Neural progenitor cell (in vitro differentiated cells): ENCODE measurements around the gene SEC16B. TPM values are rescaled to one million over a fixed set of nuclear protein-coding genes. Genes with fewer than 3 reads are reported as not detected.

ENCODE experiments used
- DNase-seq: peaks from one replicate; pipeline ENCODE4 v3.0.0-alpha.2; 2016; ENCODE audit warnings: low spot score
- H2AFZ ChIP-seq: fragments of 200-600 bp; sonication (generic); replicated peaks from 2 replicates; pipeline ENCODE4 v1.6.1; 2016; ENCODE audit warnings: antibody characterized with exemption
- H3F3A ChIP-seq: fragments of 200-600 bp; sonication (generic); 2 replicates; pipeline ENCODE4 v1.6.1; 2016; ENCODE audit warnings: antibody characterized with exemption, low read depth
- H3K27ac ChIP-seq: fragments of 200-600 bp; sonication (generic); 2 replicates; pipeline ENCODE4 v1.5.1; 2016; ENCODE audit warnings: mild to moderate bottlenecking
- H3K27me3 ChIP-seq: fragments of 200-600 bp; sonication (generic); 2 replicates; pipeline ENCODE4 v1.6.1; 2016; ENCODE audit warnings: mild to moderate bottlenecking, moderate library complexity
- H3K36me3 ChIP-seq: fragments of 200-600 bp; sonication (generic); 2 replicates; pipeline ENCODE4 v1.5.1; 2016
- H3K4me1 ChIP-seq: fragments of 200-600 bp; sonication (generic); 2 replicates; pipeline ENCODE4 v1.6.1; 2016; ENCODE audit warnings: mixed run types
- H3K4me2 ChIP-seq: fragments of 200-600 bp; sonication (generic); 2 replicates; pipeline ENCODE4 v1.6.1; 2016
- H3K4me3 ChIP-seq: fragments of 200-600 bp; sonication (generic); 2 replicates; pipeline ENCODE4 v1.5.1; 2016
- H3K79me2 ChIP-seq: fragments of 200-600 bp; sonication (generic); 2 replicates; pipeline ENCODE4 v1.6.1; 2016; ENCODE audit warnings: low read depth
- H3K9ac ChIP-seq: fragments of 200-600 bp; sonication (generic); 2 replicates; pipeline ENCODE4 v1.6.1; 2016
- H3K9me3 ChIP-seq: fragments of 200-600 bp; sonication (generic); 2 replicates; pipeline ENCODE4 v1.5.1; 2016; ENCODE audit warnings: low read depth
- H4K20me1 ChIP-seq: fragments of 200-600 bp; sonication (generic); 2 replicates; pipeline ENCODE4 v1.6.1; 2016; ENCODE audit warnings: low read depth
- H3K27ac Mint-ChIP-seq: 3 replicates; pipeline ENCODE4 v1.8.0; 2021; ENCODE audit warnings: mixed read lengths
- H3K27me3 Mint-ChIP-seq: 2 replicates; pipeline ENCODE4 v1.8.0; 2022; ENCODE audit warnings: low read depth, mild to moderate bottlenecking, inconsistent platforms, moderate library complexity, mixed read lengths; ENCODE audit not compliant: insufficient read depth
- H3K36me3 Mint-ChIP-seq: 3 replicates; pipeline ENCODE4 v1.8.0; 2021; ENCODE audit warnings: mixed read lengths
- H3K4me1 Mint-ChIP-seq: 3 replicates; pipeline ENCODE4 v1.8.0; 2021; ENCODE audit warnings: mixed read lengths
- H3K4me3 Mint-ChIP-seq: 3 replicates; pipeline ENCODE4 v1.8.0; 2021; ENCODE audit warnings: mild to moderate bottlenecking, moderate library complexity, mixed read lengths
- H3K9me3 Mint-ChIP-seq: 3 replicates; pipeline ENCODE4 v1.8.0; 2020; ENCODE audit warnings: mixed read lengths
- EZH2 ChIP-seq: fragments of 200-600 bp; sonication (generic); IDR thresholded peaks from 2 replicates; pipeline ENCODE4 v1.6.1; 2017; ENCODE audit warnings: antibody characterized with exemption, mild to moderate bottlenecking, moderate library complexity
- EZH2phosphoT487 ChIP-seq: fragments of 200-600 bp; sonication (generic); IDR thresholded peaks from 2 replicates; pipeline ENCODE4 v1.6.1; 2017; ENCODE audit warnings: antibody characterized with exemption
- total RNA-seq: library from RNA; depleted of rRNA; stranded (reverse); fragments of >200 nt; gene quantifications from 2 replicates; pipeline ENCODE4 v1.2.3, GENCODE V29; 2015; ENCODE audit warnings: low replicate concordance
- TF ChIP-seq, protein P1 (sequence below): fragments of 200-600 bp; sonication (generic); IDR thresholded peaks from 2 replicates; pipeline ENCODE4 v1.5.1; 2017; ENCODE audit warnings: antibody characterized with exemption, mild to moderate bottlenecking

SEC16B gene
- total RNA-seq, 1 donor from 2014 or later = 0.67 TPM

DNA sequence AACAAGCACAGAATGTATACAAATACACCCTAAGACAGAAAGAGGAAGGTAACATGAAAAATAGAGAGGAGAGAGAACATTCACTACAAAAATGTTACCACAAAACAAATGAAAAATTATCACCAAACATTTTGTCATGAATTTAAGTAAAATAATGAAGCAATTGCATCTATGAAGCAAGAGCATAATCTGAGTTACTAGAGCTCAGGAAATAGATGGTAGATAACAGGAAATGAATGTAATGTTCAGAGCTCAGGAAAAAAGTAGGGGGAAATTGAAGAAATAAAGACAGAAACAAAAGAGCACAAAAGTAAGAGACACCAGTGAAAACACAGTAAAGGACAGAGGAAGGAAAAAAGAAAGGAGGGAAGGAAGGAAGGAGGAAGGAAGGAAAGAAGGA is 19.4 kb downstream of the SEC16B start:
- H4K20me1 ChIP-seq = no peaks in the 10 kb centered on the region
- H3K36me3 ChIP-seq = no peaks in the 10 kb centered on the region
- Mint-ChIP-seq H3K36me3 (no peaks in the 10 kb centered on the region), H3K27ac (no peak overlapping the region), H3K9me3 (no peaks in the 10 kb centered on the region), H3K4me3 (no peak overlapping the region), H3K27me3 (peaks cover 3% of the 10 kb centered on the region), H3K4me1 (peaks cover 20% of the 10 kb centered on the region)
- H3K79me2 ChIP-seq = no peaks in the 10 kb centered on the region
- H3K9ac ChIP-seq = no peak overlapping the region
- H3K4me3 ChIP-seq = no peak overlapping the region
- H3K4me2 ChIP-seq = no peak overlapping the region
- no peak overlapping the region for H2AFZ ChIP-seq
- no peaks in the 10 kb centered on the region for H3K9me3 ChIP-seq
- no peaks in the 10 kb centered on the region for H3K27me3 ChIP-seq
- no peaks in the 10 kb centered on the region for H3K4me1 ChIP-seq
- TF ChIP-seq, protein P1, sequence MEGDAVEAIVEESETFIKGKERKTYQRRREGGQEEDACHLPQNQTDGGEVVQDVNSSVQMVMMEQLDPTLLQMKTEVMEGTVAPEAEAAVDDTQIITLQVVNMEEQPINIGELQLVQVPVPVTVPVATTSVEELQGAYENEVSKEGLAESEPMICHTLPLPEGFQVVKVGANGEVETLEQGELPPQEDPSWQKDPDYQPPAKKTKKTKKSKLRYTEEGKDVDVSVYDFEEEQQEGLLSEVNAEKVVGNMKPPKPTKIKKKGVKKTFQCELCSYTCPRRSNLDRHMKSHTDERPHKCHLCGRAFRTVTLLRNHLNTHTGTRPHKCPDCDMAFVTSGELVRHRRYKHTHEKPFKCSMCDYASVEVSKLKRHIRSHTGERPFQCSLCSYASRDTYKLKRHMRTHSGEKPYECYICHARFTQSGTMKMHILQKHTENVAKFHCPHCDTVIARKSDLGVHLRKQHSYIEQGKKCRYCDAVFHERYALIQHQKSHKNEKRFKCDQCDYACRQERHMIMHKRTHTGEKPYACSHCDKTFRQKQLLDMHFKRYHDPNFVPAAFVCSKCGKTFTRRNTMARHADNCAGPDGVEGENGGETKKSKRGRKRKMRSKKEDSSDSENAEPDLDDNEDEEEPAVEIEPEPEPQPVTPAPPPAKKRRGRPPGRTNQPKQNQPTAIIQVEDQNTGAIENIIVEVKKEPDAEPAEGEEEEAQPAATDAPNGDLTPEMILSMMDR = no peak
- TF ChIP-seq EZH2phosphoT487 = no peak
- TF ChIP-seq EZH2 = no peak
- no peak for DNase-seq
- no peak overlapping the region for H3K27ac ChIP-seq
- H3F3A ChIP-seq = no peaks in the 10 kb centered on the region

GRCh38 chr1:177948336-177948972 is 21.4 kb downstream of the SEC16B start:
- peak overlapping the region; percentile 48 for H2AFZ ChIP-seq
- Mint-ChIP-seq H3K4me3 (no peak overlapping the region), H3K27ac (no peak overlapping the region)

DNA sequence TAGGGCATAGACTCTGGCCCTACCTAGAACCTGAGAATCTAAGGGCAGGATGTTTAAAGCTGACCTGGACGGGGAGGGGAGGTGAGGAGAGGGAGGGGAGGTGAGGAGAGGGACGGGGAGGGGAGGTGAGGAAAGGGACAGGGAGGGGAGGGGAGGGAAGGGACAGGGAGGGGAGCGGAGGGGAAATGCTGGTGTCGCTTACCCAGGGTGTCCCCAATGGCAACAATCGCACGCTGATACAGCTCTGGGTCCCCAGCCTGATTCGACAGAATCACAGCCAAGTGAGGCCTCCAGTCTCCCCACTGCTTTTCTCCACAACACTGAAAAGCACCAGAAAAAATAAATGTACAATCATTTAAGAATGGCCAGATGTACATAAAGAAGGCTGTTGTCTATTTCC is 22.2 kb downstream of the SEC16B start:
- Histone ChIP-seq H3F3A (no peaks in the 10 kb centered on the region), H2AFZ (no peak overlapping the region), H3K4me1 (peaks cover 9% of the 10 kb centered on the region), H3K4me2 (no peak overlapping the region), H3K36me3 (no peaks in the 10 kb centered on the region), H4K20me1 (no peaks in the 10 kb centered on the region), H3K9me3 (no peaks in the 10 kb centered on the region), H3K9ac (no peak overlapping the region), H3K27ac (no peak overlapping the region), H3K79me2 (no peaks in the 10 kb centered on the region), H3K27me3 (no peaks in the 10 kb centered on the region), H3K4me3 (no peak overlapping the region)
- H3K27me3 Mint-ChIP-seq = peaks cover 3% of the 10 kb centered on the region
- no peak for TF ChIP-seq EZH2
- H3K27ac Mint-ChIP-seq = no peak overlapping the region
- no peaks in the 10 kb centered on the region for H3K9me3 Mint-ChIP-seq
- peaks cover 31% of the 10 kb centered on the region for H3K4me1 Mint-ChIP-seq
- no peak overlapping the region for H3K4me3 Mint-ChIP-seq
- H3K36me3 Mint-ChIP-seq = no peaks in the 10 kb centered on the region
- DNase-seq = no peak

More at GRCh38 chr1:177948336-177948972, 21.4 kb downstream of the SEC16B start:
- peak; percentile 75 for DNase-seq
- H3K27me3 ChIP-seq = no peaks in the 10 kb centered on the region
- Mint-ChIP-seq H3K36me3 (no peaks in the 10 kb centered on the region), H3K4me1 (peaks cover 31% of the 10 kb centered on the region), H3K27me3 (peaks cover 3% of the 10 kb centered on the region), H3K9me3 (no peaks in the 10 kb centered on the region)
- no peaks in the 10 kb centered on the region for H3K36me3 ChIP-seq
- H3K4me2 ChIP-seq = no peak overlapping the region
- H3K79me2 ChIP-seq = no peaks in the 10 kb centered on the region
- no peaks in the 10 kb centered on the region for H3K9me3 ChIP-seq
- no peaks in the 10 kb centered on the region for H4K20me1 ChIP-seq
- no peak overlapping the region for H3K9ac ChIP-seq
- H3K4me3 ChIP-seq = no peak overlapping the region
- no peaks in the 10 kb centered on the region for H3F3A ChIP-seq
- peaks cover 9% of the 10 kb centered on the region for H3K4me1 ChIP-seq
- H3K27ac ChIP-seq = no peak overlapping the region
- TF ChIP-seq EZH2phosphoT487 (no peak), EZH2 (no peak)
- TF ChIP-seq, protein P1 = peak; percentile 89

GRCh38 chr1:177945943-177946650 is 23.8 kb downstream of the SEC16B start:
- TF ChIP-seq, protein P1 = peak; percentile 89
- TF ChIP-seq EZH2 (no peak), EZH2phosphoT487 (no peak)
- Mint-ChIP-seq H3K9me3 (no peaks in the 10 kb centered on the region), H3K4me3 (no peak overlapping the region), H3K36me3 (no peaks in the 10 kb centered on the region), H3K4me1 (peaks cover 26% of the 10 kb centered on the region), H3K27ac (peak overlapping the region; percentile 29), H3K27me3 (peaks cover 3% of the 10 kb centered on the region)
- no peaks in the 10 kb centered on the region for H3K36me3 ChIP-seq
- H2AFZ ChIP-seq = peak overlapping the region; percentile 69
- no peak overlapping the region for H3K4me3 ChIP-seq
- H3K9ac ChIP-seq = no peak overlapping the region
- H3F3A ChIP-seq = no peaks in the 10 kb centered on the region
- no peaks in the 10 kb centered on the region for H3K9me3 ChIP-seq
- H3K79me2 ChIP-seq = no peaks in the 10 kb centered on the region
- H4K20me1 ChIP-seq = no peaks in the 10 kb centered on the region
- no peaks in the 10 kb centered on the region for H3K27me3 ChIP-seq
- peaks cover 9% of the 10 kb centered on the region for H3K4me1 ChIP-seq
- no peak overlapping the region for H3K27ac ChIP-seq
- H3K4me2 ChIP-seq = no peak overlapping the region
- peak; percentile 82 for DNase-seq
